Body of pancreas (tissue), 4 donors: ENCODE results near the gene PTK7. TPM values are rescaled to one million over a fixed set of nuclear protein-coding genes. Genes with fewer than 3 reads are reported as not detected.

Experiments
- ATAC-seq: fragments of 150-250 bp; one replicate; pipeline ENCODE4 v1.9.1; 2016
- DNase-seq, 4 donors: peaks; one replicate each; pipeline ENCODE4 v3.0.0-alpha.2; 2019
- H3K27ac ChIP-seq, 4 donors: fragments of 200-600 bp; sonication (generic); 1 replicate in 3 of 4; 2 replicates in 1 of 4; pipeline versions ENCODE4 v1.5.1 to v1.6.1; 2016 to 2019; ENCODE audit warnings: mild to moderate bottlenecking in 1 of 4, mixed read lengths in 1 of 4, moderate library complexity in 1 of 4
- H3K27me3 ChIP-seq, 2 donors: fragments of 200-600 bp; sonication (generic); one replicate each; pipeline ENCODE4 v1.6.0; 2016; ENCODE audit warnings: mild to moderate bottlenecking in 1 of 2
- H3K36me3 ChIP-seq, 2 donors: fragments of 200-600 bp; sonication (generic); replicated peaks in 1 of 2; 2 replicates each; pipeline ENCODE4 v1.5.1; 2016; ENCODE audit warnings: low read depth in 2 of 2; ENCODE audit not compliant: insufficient read depth in 1 of 2
- H3K4me1 ChIP-seq: fragments of 200-600 bp; sonication (generic); one replicate; pipeline ENCODE4 v1.6.0; 2016
- H3K4me3 ChIP-seq, 2 donors: fragments of 200-600 bp; sonication (generic); 1 replicate in 1 of 2; 2 replicates in 1 of 2; pipeline ENCODE4 v1.5.1; 2016 to 2019
- H3K9me3 ChIP-seq, 3 donors: fragments of 200-600 bp; sonication (generic); 1 replicate in 2 of 3; 2 replicates in 1 of 3; pipeline ENCODE4 v1.5.1; 2016
- POLR2A ChIP-seq, 3 donors: fragments of 450-650 bp; IDR thresholded peaks; one replicate each; pipeline ENCODE4 v1.6.1; 2016; ENCODE audit warnings: antibody characterized with exemption in 3 of 3, mild to moderate bottlenecking in 2 of 3
- WGBS, 2 donors: methylation state at CpG; one replicate each; pipeline ENCODE4 v1.1.5; 2017; 5-methylcytosine and 5-hydroxymethylcytosine counted together
- intact Hi-C: fragments of 100-400 bp; cut with DNase I; formaldehyde crosslinking; loops from one replicate; pipeline ENCODE4 v1.15.1; 2023
- total RNA-seq, 2 donors: library from RNA; depleted of rRNA; stranded (reverse); fragments of >200 nt; gene quantifications; one replicate each; pipeline ENCODE4 v1.1.0, GENCODE V29; 2016
- TF ChIP-seq, protein P1 (sequence below), 7 experiments: fragments of 450-650 bp in 4 of 7; fragments of 200-600 bp in 3 of 7; sonication (generic) in 3 of 7; IDR thresholded peaks; one replicate each; pipeline ENCODE4 v1.5.1; 2016 to 2019; ENCODE audit warnings: antibody characterized with exemption in 7 of 7

PTK7 gene
- total RNA-seq, 2 donors from 2014 or later: 26.4 to 28.0 TPM

DNA sequence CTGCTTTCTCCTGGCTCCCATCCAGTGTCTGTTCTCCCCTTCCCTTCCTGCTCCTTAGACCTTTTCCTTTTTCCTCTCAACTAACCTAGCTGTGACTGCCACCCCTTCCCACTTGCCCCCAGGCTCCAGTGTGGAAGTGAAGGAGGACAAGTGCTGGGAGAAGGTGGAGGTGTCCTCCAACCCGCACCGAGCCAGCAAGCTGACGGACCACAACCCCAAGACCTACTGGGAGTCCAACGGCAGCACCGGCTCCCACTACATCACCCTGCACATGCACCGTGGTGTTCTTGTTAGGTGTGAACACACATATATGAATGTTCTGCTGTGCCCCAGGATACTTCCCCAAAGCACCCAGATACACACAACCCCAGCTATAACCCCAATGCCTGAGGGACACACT is 124.4 kb downstream of the PTK7 start:
- Histone ChIP-seq H3K4me1 (no peaks in the 10 kb centered on the region), H3K9me3 (no peaks in the 10 kb centered on the region), H3K27me3 (no peaks in the 10 kb centered on the region), H3K4me3 (no peak overlapping the region), H3K36me3 (peaks cover 0 to 19% of the 10 kb centered on the region in 2 donors), H3K27ac (no peak overlapping the region)
- TF ChIP-seq, protein P1, sequence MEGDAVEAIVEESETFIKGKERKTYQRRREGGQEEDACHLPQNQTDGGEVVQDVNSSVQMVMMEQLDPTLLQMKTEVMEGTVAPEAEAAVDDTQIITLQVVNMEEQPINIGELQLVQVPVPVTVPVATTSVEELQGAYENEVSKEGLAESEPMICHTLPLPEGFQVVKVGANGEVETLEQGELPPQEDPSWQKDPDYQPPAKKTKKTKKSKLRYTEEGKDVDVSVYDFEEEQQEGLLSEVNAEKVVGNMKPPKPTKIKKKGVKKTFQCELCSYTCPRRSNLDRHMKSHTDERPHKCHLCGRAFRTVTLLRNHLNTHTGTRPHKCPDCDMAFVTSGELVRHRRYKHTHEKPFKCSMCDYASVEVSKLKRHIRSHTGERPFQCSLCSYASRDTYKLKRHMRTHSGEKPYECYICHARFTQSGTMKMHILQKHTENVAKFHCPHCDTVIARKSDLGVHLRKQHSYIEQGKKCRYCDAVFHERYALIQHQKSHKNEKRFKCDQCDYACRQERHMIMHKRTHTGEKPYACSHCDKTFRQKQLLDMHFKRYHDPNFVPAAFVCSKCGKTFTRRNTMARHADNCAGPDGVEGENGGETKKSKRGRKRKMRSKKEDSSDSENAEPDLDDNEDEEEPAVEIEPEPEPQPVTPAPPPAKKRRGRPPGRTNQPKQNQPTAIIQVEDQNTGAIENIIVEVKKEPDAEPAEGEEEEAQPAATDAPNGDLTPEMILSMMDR (IDR thresholded peaks at IDR 0.05): no peak
- no peak for TF ChIP-seq POLR2A (IDR thresholded peaks at IDR 0.05)
- 93 to 95% methylated on average over 6 of the region's 6 CpGs for WGBS, 2 donors
- intact Hi-C loops: no loop called here
- DNase-seq (no peak), ATAC-seq (no peak)

DNA sequence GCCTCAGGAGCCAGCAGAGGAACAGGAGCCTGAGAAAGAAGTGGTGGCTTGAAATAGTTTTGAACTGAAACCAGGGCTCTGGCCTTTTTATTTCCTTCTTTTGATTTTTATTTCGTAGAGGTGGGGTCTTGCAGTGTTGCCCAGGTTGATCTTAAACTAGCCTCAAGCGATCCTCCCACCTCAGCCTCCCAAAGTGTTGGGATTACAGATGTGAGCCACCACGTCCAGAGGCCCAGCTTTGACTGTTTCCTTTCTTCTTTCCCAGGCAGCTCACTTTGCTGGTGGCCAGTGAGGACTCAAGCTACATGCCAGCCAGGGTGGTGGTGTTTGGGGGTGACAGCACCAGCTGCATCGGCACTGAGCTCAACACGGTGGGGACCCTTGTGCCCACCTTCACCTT is 126.3 kb downstream of the PTK7 start:
- no peak overlapping the region for H3K4me3 ChIP-seq
- no peaks in the 10 kb centered on the region for H3K4me1 ChIP-seq
- peaks cover 0 to 10% of the 10 kb centered on the region in 2 donors for H3K36me3 ChIP-seq
- no peak overlapping the region for H3K27ac ChIP-seq
- ATAC-seq (no peak), DNase-seq (no peak)
- TF ChIP-seq, protein P1 (IDR thresholded peaks at IDR 0.05): no peak
- no peak for TF ChIP-seq POLR2A (IDR thresholded peaks at IDR 0.05)
- H3K9me3 ChIP-seq: no peaks in the 10 kb centered on the region
- intact Hi-C loops: no loop called here
- no peaks in the 10 kb centered on the region for H3K27me3 ChIP-seq
- 82 to 84% methylated on average over 5 of the region's 5 CpGs for WGBS, 2 donors

DNA sequence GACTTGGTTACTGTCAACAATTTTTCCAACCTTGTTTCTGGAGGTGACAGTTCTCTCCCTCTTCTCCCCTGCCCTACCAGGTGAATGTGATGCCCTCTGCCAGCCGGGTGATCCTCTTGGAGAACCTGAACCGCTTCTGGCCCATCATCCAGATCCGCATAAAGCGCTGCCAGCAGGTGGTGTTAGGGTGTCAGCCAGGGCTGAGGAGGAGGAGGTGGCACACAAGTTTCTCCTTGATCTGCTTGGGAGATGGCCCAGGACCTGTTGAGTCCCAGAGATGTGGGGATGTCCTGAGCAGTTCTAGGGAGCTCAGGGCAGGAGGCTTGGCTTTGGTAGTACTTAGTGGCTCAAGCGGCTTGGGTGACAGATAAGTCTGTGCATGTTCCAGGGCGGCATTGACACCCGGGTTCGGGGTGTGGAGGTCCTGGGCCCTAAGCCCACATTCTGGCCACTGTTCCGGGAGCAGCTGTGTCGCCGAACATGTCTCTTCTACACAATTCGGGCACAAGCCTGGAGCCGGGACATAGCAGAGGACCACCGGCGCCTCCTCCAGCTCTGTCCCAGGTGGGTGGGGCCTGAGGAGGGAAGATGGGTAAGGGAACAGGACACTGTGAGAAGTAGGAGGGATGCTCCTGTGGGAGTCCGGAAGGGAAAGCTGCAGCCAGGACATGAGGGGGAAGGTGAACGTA is 127.1 kb downstream of the PTK7 start:
- H3K27me3 ChIP-seq: no peaks in the 10 kb centered on the region
- no peak for DNase-seq
- no peak for ATAC-seq
- H3K9me3 ChIP-seq: no peaks in the 10 kb centered on the region
- intact Hi-C loops: no loop called here
- H3K4me3 ChIP-seq: no peak overlapping the region
- TF ChIP-seq, protein P1 (IDR thresholded peaks at IDR 0.05): no peak
- no peak for TF ChIP-seq POLR2A (IDR thresholded peaks at IDR 0.05)
- peaks cover 0 to 6% of the 10 kb centered on the region in 2 donors for H3K36me3 ChIP-seq
- H3K4me1 ChIP-seq: no peaks in the 10 kb centered on the region
- WGBS, 2 donors: 88 to 93% methylated on average over 13 to 16 of the region's 17 CpGs
- no peak overlapping the region for H3K27ac ChIP-seq

DNA sequence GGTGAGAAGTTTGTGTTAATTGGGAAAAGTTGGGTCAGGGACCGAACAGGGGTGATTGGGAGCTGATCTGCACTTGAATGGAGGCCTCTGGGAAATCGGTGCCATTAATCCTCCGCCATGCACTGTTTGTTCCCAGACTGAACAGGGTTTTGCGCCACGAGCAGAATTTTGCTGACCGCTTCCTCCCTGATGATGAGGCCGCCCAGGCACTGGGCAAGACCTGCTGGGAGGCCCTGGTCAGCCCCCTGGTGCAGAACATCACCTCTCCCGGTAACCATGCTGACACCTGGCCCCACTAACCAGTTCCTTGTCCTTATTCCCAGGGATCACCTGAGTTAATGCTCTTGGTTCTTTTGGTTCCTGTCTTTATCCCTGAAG is 127.6 kb downstream of the PTK7 start:
- intact Hi-C loops: no loop called here
- WGBS, 2 donors: 91% methylated on average over 8 of the region's 8 CpGs
- no peak for DNase-seq
- TF ChIP-seq POLR2A (IDR thresholded peaks at IDR 0.05): no peak
- TF ChIP-seq, protein P1 (IDR thresholded peaks at IDR 0.05): no peak
- H3K9me3 ChIP-seq: no peaks in the 10 kb centered on the region
- no peak overlapping the region for H3K4me3 ChIP-seq
- H3K36me3 ChIP-seq: peaks cover 0 to 4% of the 10 kb centered on the region in 2 donors
- no peak overlapping the region for H3K27ac ChIP-seq
- H3K4me1 ChIP-seq: no peaks in the 10 kb centered on the region
- no peak for ATAC-seq
- H3K27me3 ChIP-seq: no peaks in the 10 kb centered on the region
